ENCODE data around the gene RPL37A. TPM values are rescaled to one million over a fixed set of nuclear protein-coding genes. Genes with fewer than 3 reads are reported as not detected.

Gene RPL37A
- total RNA-seq, 1 donor from 2014 or later = 4,501 TPM

DNA sequence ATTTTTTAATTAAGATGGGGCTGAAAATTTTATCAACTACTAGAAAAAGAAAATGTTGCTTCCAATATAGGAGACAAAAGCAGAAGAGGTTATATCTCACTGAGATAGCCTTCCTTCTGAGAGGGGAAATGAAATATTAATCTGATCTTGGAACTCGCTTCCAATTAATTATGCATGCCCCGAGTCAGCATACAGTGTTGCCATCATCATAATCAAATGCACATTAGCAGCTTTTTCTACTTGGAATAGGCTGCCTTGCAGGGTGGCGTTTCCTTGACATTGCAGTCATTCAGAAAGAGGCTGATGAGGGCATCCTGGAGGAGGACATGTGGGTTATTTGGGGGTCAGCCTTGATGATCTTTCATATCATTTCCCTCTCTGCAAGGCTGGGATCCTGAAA, 18.4 kb upstream of the RPL37A start:
- no peaks in the 10 kb centered on the region for H3K9me3 Mint-ChIP-seq

GRCh38 chr2:216482640-216483039, 16.0 kb upstream of the RPL37A start:
- no peak for DNase-seq
- TF ChIP-seq, protein P1, sequence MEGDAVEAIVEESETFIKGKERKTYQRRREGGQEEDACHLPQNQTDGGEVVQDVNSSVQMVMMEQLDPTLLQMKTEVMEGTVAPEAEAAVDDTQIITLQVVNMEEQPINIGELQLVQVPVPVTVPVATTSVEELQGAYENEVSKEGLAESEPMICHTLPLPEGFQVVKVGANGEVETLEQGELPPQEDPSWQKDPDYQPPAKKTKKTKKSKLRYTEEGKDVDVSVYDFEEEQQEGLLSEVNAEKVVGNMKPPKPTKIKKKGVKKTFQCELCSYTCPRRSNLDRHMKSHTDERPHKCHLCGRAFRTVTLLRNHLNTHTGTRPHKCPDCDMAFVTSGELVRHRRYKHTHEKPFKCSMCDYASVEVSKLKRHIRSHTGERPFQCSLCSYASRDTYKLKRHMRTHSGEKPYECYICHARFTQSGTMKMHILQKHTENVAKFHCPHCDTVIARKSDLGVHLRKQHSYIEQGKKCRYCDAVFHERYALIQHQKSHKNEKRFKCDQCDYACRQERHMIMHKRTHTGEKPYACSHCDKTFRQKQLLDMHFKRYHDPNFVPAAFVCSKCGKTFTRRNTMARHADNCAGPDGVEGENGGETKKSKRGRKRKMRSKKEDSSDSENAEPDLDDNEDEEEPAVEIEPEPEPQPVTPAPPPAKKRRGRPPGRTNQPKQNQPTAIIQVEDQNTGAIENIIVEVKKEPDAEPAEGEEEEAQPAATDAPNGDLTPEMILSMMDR (IDR thresholded peaks at IDR 0.05) = no peak
- POLR2A ChIA-PET = interaction anchor here (1.3 kb wide), 1 partner anchor 16 kb away, joined by 4 read pairs; the partner anchor contains the start of gene RPL37A
- H3K4me3 Mint-ChIP-seq = no peak overlapping the region
- no peak overlapping the region for H3K27ac Mint-ChIP-seq
- intact Hi-C loops (cut with micrococcal nuclease) = no loop called here
- no peaks in the 10 kb centered on the region for H3K27me3 Mint-ChIP-seq
- no peaks in the 10 kb centered on the region for H3K9me3 Mint-ChIP-seq
- H3K4me1 Mint-ChIP-seq = no peaks in the 10 kb centered on the region
- ATAC-seq (ENCODE audit: low read depth) = no peak
- CTCF ChIA-PET = no interaction called here
- H3K36me3 Mint-ChIP-seq (ENCODE audit: low read depth) = peaks cover 45% of the 10 kb centered on the region

More for the DNA sequence above, 18.4 kb upstream of the RPL37A start:
- Mint-ChIP-seq H3K27ac (no peak overlapping the region), H3K27me3 (no peaks in the 10 kb centered on the region), H3K36me3 (ENCODE audit: low read depth) (peaks cover 62% of the 10 kb centered on the region), H3K4me3 (no peak overlapping the region), H3K4me1 (peaks cover 7% of the 10 kb centered on the region)
- intact Hi-C loops (cut with micrococcal nuclease) = no loop called here
- CTCF ChIA-PET = no interaction called here
- TF ChIP-seq, protein P1 (IDR thresholded peaks at IDR 0.05) = no peak
- POLR2A ChIA-PET = no interaction called here
- ATAC-seq (ENCODE audit: low read depth) = no peak
- no peak for DNase-seq

DNA sequence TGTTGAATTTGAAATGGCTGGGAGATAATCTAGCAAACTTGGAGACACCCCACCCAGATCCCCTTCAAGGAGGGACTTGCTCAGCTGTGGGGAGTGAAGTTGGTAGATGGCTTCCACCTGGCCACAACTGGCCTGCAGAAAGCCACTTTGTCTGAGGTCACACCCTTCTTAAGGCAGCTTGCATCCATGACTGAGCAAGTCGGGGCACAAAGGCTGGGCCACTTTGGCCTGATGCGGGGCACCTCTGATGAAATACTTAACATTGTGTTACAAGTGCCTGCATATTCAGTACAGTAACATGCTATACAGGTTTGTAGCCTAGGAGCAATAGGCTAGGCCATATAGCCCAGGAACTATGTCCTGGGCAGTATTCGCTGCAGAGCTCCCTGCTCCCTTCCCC, 13.4 kb upstream of the RPL37A start:
- Mint-ChIP-seq H3K36me3 (ENCODE audit: low read depth) (peaks cover 24% of the 10 kb centered on the region), H3K27ac (no peak overlapping the region), H3K4me3 (no peak overlapping the region), H3K4me1 (peaks cover 7% of the 10 kb centered on the region), H3K9me3 (no peaks in the 10 kb centered on the region), H3K27me3 (no peaks in the 10 kb centered on the region)
- TF ChIP-seq, protein P1 (IDR thresholded peaks at IDR 0.05) = no peak
- intact Hi-C loops (cut with micrococcal nuclease) = no loop called here
- ATAC-seq (ENCODE audit: low read depth) (no peak), DNase-seq (no peak)
- ChIA-PET CTCF (no interaction called here), POLR2A (no interaction called here)

DNA sequence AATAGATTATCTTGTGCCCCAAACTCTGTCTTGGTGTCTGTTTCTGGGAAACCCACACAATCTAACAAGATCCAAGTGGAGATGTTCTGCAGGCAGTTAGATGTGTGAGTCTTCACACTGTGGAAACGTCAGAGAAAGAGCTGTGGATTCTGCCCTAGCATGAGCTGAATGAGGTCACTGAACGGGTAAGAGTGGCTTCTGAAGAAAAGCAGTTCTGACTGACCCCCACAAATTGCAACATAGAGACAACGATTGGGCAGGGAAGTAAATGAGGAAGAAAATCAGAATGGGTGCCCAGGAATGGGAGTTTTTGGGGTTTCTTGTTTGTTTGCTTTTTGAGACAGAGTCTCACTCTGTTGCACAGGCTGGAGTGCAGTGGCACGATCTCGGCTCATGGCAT, 12.9 kb upstream of the RPL37A start:
- Mint-ChIP-seq H3K36me3 (ENCODE audit: low read depth) (peaks cover 18% of the 10 kb centered on the region), H3K9me3 (no peaks in the 10 kb centered on the region), H3K4me3 (no peak overlapping the region), H3K4me1 (peaks cover 7% of the 10 kb centered on the region), H3K27ac (no peak overlapping the region), H3K27me3 (no peaks in the 10 kb centered on the region)
- no peak for ATAC-seq (ENCODE audit: low read depth)
- DNase-seq = no peak
- POLR2A ChIA-PET = no interaction called here
- TF ChIP-seq, protein P1 (IDR thresholded peaks at IDR 0.05) = no peak
- CTCF ChIA-PET = no interaction called here
- intact Hi-C loops (cut with micrococcal nuclease) = no loop called here

- H3K36me3 Mint-ChIP-seq (ENCODE audit: low read depth) = peaks cover 16% of the 10 kb centered on the region
- TF ChIP-seq, protein P1 (IDR thresholded peaks at IDR 0.05) = no peak
- CTCF ChIA-PET = no interaction called here
- peaks cover 11% of the 10 kb centered on the region for H3K4me1 Mint-ChIP-seq
- ATAC-seq (ENCODE audit: low read depth) (no peak), DNase-seq (no peak)
- no peaks in the 10 kb centered on the region for H3K9me3 Mint-ChIP-seq
- H3K27ac Mint-ChIP-seq = no peak overlapping the region
- intact Hi-C loops (cut with micrococcal nuclease) = no loop called here
- POLR2A ChIA-PET = interaction anchor here (1.2 kb wide), 1 partner anchor 12 kb away, joined by 3 read pairs; the partner anchor contains the start of gene RPL37A
- H3K27me3 Mint-ChIP-seq = no peaks in the 10 kb centered on the region
- no peak overlapping the region for H3K4me3 Mint-ChIP-seq
Measured at GRCh38 chr2:216486271-216486670, 12.4 kb upstream of the RPL37A start.
